NB4 (cell line): ENCODE measurements around the gene SIL1.

ENCODE experiments used
- CTCF ChIP-seq: IDR thresholded peaks from one replicate; pipeline ENCODE4 v1.5.1; 2012; ENCODE audit warnings: low read depth, low read length
- MAX ChIP-seq: IDR thresholded peaks from 2 replicates; pipeline ENCODE4 v1.6.1; 2011; ENCODE audit warnings: low read depth, low read length
- MYC ChIP-seq: IDR thresholded peaks from 2 replicates; pipeline ENCODE4 v1.6.1; 2011; ENCODE audit warnings: low read depth, low read length

- no peak for TF ChIP-seq CTCF
- TF ChIP-seq MAX, result no peak
- no peak for TF ChIP-seq MYC
Observed at GRCh38 chr5:139222346-139222745, 24.2 kb upstream of the SIL1 start.
